BJ (cell line): ENCODE measurements around the gene DNAJC16. TPM values are rescaled to one million over a fixed set of nuclear protein-coding genes. Genes with fewer than 3 reads are reported as not detected.

ENCODE experiments used
- CTCF ChIA-PET: fragments of 350-600 bp; formaldehyde crosslinking; extraction: SDS; loops from one replicate; lab custom pipeline; 2021; ENCODE audit warnings: antibody characterized with exemption, inconsistent platforms; lab: Yijun Ruan, JAX
- POLR2A ChIA-PET: fragments of 300-600 bp; sonication (Branson Sonifier 250); formaldehyde crosslinking; extraction: SDS; loops from one replicate; lab custom pipeline; 2021; ENCODE audit warnings: antibody characterized with exemption; lab: Charles Lee
- DNase-seq: peaks from one replicate; pipeline ENCODE4 v3.0.0-alpha.2; 2011; ENCODE audit warnings: low read depth
- H3K27me3 ChIP-seq: 2 replicates; pipeline ENCODE4 v1.6.0; 2011; ENCODE audit warnings: low read length; ENCODE audit not compliant: control insufficient read depth, insufficient read depth
- H3K36me3 ChIP-seq: 2 replicates; pipeline ENCODE4 v1.5.1; 2011; ENCODE audit warnings: low read length; ENCODE audit not compliant: control insufficient read depth, insufficient read depth
- H3K4me3 ChIP-seq: 2 replicates; pipeline ENCODE4 v1.5.1; 2011; ENCODE audit warnings: low read depth, mild to moderate bottlenecking, control low read depth, low read length
- CTCF ChIP-seq: IDR thresholded peaks from 2 replicates; pipeline ENCODE4 v1.5.1; 2011; ENCODE audit warnings: low read depth, mild to moderate bottlenecking, control low read depth, inconsistent platforms, low read length, moderate library complexity; ENCODE audit not compliant: insufficient read depth
- polyA plus RNA-seq: library from polyadenylated mRNA; depleted of rRNA; stranded (reverse); fragments of >200 nt; gene quantifications from 2 replicates; pipeline ENCODE4 v1.2.3, GENCODE V29; 2011; rRNA removed
- small RNA-seq: library from RNA; depleted of rRNA; stranded (forward); fragments of <200 nt; gene quantifications from one replicate; pipeline ENCODE3, GENCODE V24; 2012; ENCODE audit warnings: low replicate concordance, low read depth; ENCODE audit not compliant: insufficient read length

Gene DNAJC16
- polyA plus RNA-seq, 1 experiment = 12.3 TPM

GRCh38 chr1:15625056-15625917 lies 98.6 kb downstream of the DNAJC16 start:
- no peak for TF ChIP-seq CTCF
- DNase-seq = no peak
- POLR2A ChIA-PET = no interaction called here

More at GRCh38 chr1:15625056-15625917, 98.6 kb downstream of the DNAJC16 start:
- peaks cover 1% of the 10 kb centered on the region; the same call in 1 of the 2 replicates for H3K36me3 ChIP-seq
- CTCF ChIA-PET = no interaction called here
- H3K27me3 ChIP-seq = no peaks in the 10 kb centered on the region
- no peak overlapping the region for H3K4me3 ChIP-seq

Small RNA genes lying within 50 kb of the gene (small RNA-seq; reads per million reads assigned to genes)
- not detected for gene CD24P1
- not detected for gene RNU7-179P
- gene SCARNA21B = not detected

Other genes with a start within 250 kb of the DNAJC16 start
- gene EFHD2, start 117.0 kb upstream of the DNAJC16 start, polyA plus RNA-seq = 18.9 and 24.0 TPM in 2 replicates
- gene CTRC, start 88.4 kb upstream of the DNAJC16 start, polyA plus RNA-seq = not detected in 2 replicates
- not detected in 2 replicates for gene CELA2A, start 70.1 kb upstream of the DNAJC16 start, polyA plus RNA-seq
- not detected in 2 replicates for gene CELA2B, start 50.7 kb upstream of the DNAJC16 start, polyA plus RNA-seq
- 14.0 and 20.8 TPM in 2 replicates for gene CASP9, start 2.6 kb upstream of the DNAJC16 start, polyA plus RNA-seq
- 1.1 and 1.2 TPM in 2 replicates for gene AGMAT, start 58.2 kb downstream of the DNAJC16 start, polyA plus RNA-seq
- 5.9 and 6.4 TPM in 2 replicates for gene DDI2, start 90.6 kb downstream of the DNAJC16 start, polyA plus RNA-seq
- gene PLEKHM2, start 157.5 kb downstream of the DNAJC16 start, polyA plus RNA-seq = 37.2 and 58.3 TPM in 2 replicates
- gene SLC25A34, start 209.4 kb downstream of the DNAJC16 start, polyA plus RNA-seq = 0.54 and 0.70 TPM in 2 replicates
- not detected in 2 replicates for gene TMEM82, start 215.7 kb downstream of the DNAJC16 start, polyA plus RNA-seq
- 147 and 254 TPM in 2 replicates for gene FBLIM1, start 231.9 kb downstream of the DNAJC16 start, polyA plus RNA-seq